GM12892 (cell line): ENCODE data around the gene C1orf94.

Experiments
- POLR2A ChIP-seq: IDR thresholded peaks from 2 replicates; pipeline ENCODE4 v1.6.1; 2011; ENCODE audit warnings: low read depth, low read length, control low read depth
- POLR2AphosphoS5 ChIP-seq: IDR thresholded peaks from 2 replicates; pipeline ENCODE4 v1.6.1; 2011; ENCODE audit warnings: low read depth, low read length, control low read depth

DNA sequence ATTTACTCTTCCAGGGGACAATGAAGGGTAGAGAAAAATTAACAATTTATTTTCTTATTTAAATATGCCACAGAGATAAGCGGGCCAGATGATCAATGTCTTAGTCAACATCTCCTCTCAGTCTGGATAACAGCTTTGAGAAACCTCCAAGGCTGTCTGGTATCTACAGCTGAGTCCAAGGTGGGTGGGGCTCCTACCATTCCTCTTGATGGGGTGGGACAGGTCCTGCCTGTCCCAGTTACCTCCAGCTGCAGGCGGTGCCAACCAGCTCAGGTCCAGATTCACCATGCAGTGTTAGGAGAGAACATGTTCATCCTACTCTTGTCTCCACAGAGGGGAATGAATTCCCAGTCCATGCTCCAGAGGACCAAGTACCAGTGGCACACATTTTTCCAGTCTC lies 32.7 kb upstream of the C1orf94 start:
- TF ChIP-seq POLR2A (no peak), POLR2AphosphoS5 (no peak)
